HG03060 (cell line): ENCODE data around the gene SCRN3.
"Not testable (repeated sequence)": the region's sequence is repeated elsewhere in the genome, so short reads cannot be mapped to it uniquely, and the experiment has no call there.

ENCODE experiments used
- ATAC-seq: cut with Tn5 transposase; IDR thresholded peaks from one replicate; pipeline ENCODE4 v1.9.1; 2021; ENCODE audit warnings: low read depth, moderate number of reproducible peaks; ENCODE audit not compliant: unreplicated experiment

The SCRN3 gene, protein sequence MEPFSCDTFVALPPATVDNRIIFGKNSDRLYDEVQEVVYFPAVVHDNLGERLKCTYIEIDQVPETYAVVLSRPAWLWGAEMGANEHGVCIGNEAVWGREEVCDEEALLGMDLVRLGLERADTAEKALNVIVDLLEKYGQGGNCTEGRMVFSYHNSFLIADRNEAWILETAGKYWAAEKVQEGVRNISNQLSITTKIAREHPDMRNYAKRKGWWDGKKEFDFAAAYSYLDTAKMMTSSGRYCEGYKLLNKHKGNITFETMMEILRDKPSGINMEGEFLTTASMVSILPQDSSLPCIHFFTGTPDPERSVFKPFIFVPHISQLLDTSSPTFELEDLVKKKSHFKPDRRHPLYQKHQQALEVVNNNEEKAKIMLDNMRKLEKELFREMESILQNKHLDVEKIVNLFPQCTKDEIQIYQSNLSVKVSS

DNA sequence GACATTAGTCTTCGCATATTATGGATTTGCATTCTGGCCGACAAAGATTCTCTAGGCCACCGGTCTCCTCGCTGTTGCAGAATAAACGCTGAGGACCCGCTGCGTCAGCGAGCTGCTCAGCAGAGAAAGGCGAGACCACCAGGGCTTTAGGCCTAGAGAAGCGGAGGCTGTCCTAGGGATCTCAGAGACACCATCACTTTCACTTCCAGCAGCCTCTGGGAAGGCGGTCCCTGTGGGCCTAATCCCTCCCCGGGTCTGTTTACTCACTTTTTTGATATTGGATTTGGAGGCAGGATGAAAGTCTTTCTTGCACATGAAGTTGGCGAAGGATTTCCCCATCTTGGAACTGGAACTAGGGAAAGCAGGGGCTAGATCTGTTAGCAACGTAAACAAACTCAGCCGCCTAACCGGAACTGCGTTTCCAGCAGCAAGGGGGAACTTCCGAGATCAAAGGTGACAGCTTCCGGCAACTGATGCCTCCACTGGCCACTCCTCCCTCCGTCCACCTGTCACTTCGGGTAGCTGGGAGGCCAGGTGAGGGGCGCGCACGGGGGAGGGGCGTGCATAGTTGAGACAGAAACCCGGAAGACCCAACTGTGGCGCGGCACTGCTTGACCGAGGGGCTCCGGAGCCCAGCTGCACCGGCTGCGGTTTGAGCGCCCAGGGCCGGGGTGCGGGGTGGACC lies at the start of gene SCRN3:
SCRN3 (plus strand) TSS at position 447 of the 685 bp plus-strand sequence. CDS start 2,554 bp downstream, outside the sequence.
- peak; percentile 86 for ATAC-seq

DNA sequence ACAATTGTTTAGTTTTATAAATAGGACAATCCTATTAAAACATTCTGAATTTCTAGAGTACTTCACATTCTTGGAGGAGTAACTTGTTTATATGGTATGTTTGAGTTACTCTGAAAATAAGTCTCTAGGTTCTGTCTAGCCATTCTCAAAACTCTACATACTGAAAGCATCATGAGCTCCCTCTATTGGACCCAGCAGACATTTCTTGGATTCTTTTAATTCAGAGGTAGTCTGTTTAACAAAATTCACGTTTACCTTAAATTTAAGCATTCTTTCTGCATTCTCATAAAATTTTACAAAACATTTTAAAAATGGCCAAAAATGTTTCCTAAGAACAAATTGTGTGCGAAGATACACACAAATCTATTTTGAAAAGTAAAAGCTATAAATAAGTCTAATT lies 45.5 kb upstream of the SCRN3 start:
- no peak for ATAC-seq

DNA sequence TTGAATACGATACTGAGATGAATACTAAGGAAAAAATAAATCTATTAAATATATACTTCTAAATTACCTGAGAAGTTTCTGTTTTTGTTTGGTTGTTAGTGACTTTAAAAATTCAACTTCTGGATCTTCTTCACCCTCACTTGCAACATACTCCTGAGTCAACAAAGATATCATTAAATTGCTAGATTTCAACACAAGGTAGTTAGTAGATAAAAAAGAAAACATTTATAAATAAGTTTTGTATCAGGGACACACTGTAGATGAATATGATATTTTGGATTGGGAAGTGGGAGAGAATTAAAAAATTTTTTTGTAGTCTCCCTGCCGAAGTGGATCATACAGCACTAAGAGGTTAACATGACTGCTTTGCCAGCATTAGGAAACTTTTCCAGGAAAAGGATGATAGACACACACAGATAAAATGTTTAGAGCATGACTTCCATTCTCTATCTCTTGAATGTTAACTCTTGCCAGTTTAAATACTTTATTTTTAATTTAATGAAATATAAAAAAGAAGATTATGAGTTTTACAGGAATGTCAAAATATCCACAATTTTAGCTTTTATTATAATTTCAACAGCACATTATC lies 44.8 kb upstream of the SCRN3 start:
- ATAC-seq = no peak

DNA sequence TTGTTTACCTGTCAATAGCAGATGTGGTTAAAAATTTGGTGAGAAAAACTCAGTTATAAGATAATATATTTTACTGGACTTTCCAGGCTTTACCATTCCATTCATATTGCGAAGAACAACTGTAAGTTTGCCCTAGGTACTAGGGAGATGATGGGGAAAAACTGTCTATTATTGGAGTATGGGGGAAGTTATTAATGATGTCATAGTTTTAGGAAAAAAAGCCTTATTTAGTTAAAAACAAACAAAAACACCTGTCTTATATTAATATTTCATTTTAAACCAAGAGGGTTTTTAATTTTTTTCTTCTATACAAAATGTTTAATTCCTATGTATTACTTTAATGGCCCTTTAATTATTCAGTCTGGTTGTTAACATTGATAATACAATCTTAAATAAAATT lies 42.5 kb upstream of the SCRN3 start:
- no peak for ATAC-seq

DNA sequence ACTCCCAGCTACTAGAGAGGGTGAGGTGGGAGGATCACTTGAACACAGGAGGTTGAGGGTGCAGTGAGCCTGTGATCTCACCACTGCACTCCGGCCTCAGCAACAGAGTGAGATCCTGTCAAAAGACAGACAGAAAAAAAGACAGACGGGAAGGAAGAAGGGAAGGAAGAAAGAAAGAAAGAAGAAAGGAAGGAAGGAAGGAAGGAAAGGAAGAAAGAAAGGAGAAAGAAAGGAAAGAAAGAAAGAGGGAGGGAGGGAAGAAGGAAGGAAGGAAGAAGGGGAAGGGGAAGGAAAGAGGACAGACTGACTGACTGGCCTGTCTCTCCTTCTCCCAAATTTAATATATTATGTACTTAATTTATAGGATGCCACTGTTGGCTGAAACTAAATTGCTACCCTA lies 39.2 kb upstream of the SCRN3 start:
- no peak for ATAC-seq

DNA sequence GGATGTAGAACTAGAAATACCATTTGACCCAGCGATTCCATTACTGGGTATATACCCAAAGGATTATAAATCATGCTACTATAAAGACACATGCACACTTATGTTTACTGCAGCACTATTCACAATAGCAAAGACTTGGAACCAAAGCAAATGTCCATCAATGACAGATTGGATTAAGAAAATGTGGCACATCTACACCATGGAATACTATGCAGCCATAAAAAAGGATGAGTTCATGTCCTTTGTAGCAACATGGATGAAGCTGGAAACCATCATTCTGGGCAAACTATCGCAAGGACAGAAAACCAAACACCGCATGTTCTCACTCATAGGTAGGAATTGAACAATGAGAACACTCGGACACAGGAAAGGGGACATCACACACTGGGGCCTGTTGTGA lies 35.9 kb upstream of the SCRN3 start:
- ATAC-seq = not testable (repeated sequence)

DNA sequence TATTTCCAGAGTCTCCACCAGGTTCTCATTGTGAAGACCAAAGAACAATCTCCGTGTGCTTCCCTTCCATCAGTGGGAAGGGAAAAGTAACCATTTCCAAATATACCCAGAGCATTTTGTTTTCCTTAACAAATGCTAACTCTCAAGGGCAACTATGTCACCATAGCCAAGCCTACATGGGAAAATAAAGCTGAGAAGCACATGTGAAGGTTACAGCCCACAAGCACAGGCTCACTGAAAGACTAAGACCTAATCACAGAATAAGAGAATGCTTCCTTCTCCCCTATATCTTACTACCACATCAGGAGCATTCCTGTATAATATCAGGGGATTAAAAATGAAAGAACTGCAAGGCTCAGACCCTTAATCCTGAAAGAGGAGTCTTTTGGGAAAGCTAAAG lies 32.6 kb upstream of the SCRN3 start:
- no peak for ATAC-seq

DNA sequence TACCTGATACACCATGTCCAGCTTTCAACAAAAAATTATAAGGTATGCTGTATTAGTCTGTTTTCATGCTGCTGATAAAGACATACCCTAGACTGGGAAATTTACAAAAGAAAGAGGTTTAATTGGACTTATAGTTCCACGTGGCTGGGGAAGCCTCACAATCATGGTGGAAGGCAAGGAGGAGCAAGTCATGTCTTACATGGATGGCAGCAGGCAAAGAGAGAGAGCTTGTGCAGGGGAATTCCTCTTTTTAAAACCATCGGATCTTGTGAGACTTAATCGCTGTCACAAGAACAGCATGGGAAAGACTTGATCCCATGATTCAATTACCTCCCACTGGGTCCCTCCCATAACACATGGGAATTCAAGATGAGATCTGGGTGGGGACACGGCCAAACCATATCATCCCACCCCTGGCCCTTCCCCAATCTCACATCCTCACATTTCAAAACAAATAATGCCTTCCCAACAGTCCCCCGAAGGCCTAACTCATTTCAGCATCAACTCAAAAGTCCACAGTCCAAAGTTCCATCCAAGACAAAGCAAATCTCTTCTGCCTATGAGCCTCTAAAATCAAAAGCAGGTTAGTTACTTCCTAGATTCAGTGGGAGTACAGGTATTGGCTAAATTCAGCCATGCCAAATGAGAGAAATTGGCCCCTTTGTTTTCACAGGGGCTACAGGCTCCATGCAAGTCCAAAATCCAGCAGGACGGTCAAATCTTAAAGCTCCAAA lies 31.9 kb upstream of the SCRN3 start:
- ATAC-seq = not testable (repeated sequence)

DNA sequence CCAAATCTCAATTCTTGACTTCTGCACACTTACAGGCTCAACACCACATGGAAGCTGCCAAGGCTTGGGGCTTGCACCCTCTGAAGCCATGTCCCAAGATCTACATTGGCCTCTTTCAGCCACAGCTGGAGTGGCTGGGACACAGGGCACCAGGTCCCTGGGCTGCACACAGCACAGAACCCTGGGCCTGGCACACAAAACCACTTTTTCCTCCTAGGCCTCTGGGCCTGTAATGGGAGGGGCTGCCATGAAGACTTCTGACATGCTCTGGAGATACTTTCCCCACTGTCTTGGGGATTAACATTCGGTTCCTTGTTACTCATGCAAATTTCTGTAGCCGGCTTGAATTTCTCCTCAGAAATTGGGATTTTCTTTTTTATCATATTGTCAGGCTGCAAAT lies 30.9 kb upstream of the SCRN3 start:
- ATAC-seq = no peak

DNA sequence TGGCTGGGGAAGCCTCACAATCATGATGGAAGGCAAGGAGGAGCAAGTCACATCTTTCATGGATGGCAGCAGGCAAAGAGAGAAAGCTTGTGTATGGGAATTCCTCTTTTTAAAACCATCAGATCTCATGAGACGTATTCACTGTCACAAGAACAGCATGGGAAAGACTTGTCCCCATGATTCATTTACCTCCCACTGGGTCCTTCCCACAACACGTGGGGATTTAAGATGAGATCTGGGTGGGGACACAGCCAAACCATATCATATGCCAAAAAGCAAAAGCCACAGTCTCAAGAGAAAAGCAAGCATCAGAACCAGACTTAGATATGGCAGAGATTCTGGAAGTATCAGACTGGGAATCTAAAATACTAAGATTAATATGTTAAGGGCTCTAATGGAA lies 30.0 kb upstream of the SCRN3 start:
- no peak for ATAC-seq

DNA sequence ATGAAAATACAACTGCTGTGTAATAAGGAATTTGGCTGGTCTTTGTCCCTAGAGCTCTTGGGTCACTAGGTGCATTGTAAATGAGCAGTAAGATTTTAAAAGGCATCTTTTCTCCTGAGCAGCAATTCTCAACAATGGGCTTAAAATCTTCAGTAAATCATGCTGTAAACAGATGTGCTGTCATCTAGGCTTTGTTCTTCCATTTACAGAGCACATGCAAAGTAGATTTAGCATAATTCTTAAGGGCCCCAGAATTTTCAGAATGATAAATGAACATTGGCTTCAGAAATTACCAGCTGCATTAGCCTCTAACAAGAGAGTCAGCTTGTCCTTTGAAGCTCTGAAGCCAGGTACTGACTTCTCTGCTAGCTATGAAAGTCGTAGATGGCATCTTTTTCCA lies 26.8 kb upstream of the SCRN3 start:
- no peak for ATAC-seq

DNA sequence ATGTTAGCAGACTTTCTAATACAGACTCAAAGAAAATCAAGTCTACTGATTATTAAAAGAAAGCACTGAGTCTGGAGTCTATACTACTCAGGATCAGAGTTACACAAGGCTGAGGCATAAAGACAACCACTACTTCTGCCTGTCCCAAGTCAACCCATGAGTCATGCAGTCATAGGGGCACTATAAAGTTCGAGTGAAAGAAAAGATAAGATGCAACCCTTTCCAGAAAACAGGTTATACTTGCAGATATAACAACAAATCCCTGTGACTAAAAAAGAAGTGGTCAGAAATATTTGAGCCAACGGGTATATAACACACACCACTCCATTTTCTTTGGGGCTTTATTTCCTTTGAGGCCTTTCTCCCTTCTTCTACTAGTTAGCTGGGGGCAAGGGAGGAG lies 18.6 kb upstream of the SCRN3 start:
- ATAC-seq = no peak

DNA sequence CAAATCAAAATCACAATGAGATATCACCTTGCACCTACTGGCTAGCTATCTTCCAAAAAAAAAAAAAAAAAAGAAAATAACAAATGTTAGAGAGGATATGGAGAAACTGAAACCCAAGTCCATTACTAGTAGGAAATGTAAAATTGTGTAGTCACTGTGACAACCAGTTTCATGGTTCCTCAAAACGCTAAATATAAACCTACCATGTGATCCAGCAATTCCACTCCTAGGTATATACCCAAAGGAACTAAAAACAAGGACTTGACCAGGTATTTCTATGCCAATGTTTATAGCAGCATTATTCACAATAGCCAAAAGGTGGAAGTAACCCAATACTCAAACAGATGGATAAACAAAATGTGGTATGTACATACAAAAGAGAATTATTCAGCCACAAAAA lies 11.7 kb upstream of the SCRN3 start:
- ATAC-seq = no peak

DNA sequence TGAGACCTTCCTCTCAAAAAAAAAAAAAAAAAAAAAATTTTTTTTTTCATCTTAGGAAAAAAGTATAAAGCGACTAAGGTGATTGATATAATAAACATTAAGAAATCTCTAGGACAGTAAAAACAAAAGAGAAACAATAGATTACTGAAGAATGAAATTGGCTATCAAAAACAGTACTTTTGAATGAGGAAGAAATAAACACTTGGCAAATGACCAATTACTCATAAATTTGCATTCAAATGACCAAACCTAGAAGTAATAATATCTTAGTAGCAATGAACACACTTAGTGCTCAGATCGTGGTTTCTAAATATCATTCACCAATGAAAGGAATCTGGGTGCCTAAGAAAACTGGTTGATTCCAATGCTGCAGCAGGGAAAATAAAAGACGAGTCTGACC lies 10.3 kb upstream of the SCRN3 start:
- ATAC-seq = no peak

DNA sequence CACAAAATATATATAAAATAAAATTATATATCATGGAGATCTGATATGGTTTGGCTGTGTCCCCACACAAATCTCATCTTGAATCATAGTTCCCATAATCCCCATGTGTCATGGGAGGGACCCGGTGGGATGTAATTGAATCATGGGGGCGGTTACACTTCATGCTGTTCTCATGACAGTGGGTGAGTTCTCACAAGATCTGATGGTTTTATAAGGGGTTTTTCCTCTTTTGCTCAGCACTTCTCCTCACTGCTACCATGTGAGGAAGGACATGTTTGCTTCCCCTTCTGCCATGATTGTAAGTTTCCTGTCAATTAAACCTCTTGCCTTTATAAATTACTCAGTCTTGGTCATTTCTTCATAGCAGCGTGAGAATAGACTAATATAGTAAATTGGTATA lies 6.8 kb upstream of the SCRN3 start:
- ATAC-seq = not testable (repeated sequence)

DNA sequence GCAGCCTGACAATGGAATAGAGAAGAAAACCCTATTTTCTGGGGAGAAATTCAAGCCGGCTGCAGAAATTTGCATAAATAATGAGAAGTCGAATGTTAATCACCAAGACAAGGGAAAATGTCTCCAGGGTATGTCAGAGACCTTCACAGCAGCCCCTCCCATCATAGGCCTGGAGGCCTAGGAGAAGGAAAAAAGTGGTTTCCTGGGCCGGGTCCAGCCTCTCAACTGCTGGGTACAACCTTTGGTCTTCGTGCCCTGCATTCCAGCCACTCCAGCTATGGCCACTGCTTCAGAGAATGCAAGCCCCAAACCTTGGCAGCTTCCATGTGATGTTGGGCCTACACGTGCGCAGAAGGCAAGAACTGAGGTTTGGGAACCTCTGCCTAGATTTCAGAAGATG lies 6.0 kb upstream of the SCRN3 start:
- ATAC-seq = no peak

DNA sequence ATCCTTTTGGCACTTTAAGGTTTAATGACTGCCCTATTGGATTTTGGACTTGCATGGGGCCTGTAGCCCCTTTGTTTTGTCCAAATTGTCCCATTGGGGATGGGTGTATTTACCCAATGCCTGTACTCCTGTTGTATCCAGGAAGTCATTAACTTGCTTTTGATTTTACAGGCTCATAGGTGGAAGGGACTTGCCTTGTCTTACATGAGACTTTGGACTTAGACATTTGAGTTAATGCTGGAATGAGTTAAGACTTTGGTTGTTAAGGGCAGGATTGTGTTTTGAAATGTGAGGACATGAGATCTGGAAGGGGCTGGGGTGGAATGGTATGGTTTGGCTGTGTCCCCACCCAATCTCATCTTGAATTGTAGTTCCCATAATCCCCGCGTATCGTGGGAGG lies 5.2 kb upstream of the SCRN3 start:
- ATAC-seq = not testable (repeated sequence)

DNA sequence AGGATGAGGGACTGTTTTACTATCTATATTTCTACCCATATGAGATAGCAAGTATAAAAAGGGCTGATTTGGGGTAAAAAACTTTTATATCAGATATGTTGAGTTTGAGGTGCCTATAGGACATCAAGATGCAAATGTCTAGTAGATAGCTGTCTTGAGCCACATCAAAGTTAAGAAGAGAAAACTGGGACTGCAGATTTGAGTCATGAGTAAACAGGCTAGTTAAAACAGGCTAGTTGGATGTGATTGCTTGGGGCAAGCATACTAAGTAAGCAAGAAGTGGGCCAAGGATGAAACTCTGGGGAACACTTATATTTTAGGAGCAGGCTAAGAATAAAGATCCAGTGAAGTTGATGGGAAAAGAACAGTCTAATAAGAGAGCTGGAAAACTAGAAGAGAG lies 2.8 kb upstream of the SCRN3 start:
- ATAC-seq = no peak

DNA sequence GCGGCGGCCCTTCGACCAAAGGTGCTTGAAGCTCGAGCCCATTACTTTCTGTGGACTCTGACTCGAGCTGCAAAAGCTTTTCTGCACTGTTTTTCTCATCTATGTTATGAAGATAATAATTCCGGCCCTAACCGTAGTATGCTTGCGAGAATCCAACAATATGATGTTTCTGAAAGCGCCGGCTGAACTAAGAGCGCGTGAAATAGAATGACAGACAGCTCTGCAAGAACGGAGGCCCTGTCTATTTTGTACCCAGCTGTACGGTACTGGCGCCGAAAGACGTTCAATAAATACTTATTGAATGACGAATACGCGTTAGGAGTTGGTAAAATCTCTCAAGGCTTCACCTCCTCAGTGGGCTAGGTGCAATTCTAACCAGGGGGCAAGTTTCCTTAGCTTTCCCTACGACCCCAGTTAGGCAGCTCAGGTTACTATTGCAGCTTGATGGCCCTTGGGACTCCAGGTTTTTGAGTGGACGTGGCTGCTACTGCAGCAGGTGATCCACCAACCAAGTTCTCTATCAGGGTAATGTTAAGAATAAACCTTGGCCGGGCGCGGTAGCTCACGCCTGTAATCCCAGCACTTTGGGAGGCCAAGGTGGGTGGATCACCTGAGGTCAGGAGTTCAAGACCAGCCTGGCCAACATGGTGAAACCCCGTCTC lies 570 bp downstream of the SCRN3 start:
- ATAC-seq = peak; percentile 25

DNA sequence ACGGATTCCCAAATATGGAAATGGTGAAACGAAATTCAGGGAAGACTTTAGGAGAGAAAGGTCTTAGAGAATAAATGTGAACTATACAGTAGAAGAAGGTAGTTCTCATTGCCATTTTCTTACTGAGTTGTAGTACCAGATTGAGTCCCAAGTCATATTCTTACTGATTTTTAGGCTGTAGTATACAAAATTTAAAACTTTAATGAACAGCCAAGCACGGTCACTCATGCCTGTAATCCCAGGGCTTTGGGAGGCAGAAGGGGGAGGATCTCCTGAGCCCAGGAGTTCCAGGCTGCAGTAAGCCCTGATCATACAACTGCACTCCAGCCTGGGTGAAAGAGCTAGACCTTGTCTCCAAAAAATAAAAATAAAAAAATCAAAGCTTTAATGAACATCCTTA lies 2.2 kb downstream of the SCRN3 start:
- ATAC-seq = no peak

DNA sequence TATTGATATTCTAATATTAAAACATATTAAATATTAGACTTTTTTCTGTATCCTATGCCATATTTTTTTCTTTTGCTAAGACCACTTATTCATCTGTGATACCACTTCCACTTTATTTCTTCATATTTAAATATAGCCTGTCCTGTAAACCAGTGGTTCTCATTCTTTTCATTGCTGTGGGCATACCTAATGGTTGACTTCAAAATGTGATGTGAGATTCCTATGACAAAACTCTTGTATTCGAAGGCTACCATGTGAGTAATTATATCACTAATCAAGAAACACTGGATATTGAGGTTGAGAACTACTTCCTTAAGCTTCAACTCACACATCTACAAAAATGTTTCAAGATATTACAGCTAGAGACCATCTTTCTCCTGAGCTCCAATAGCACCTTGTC lies 3.6 kb downstream of the SCRN3 start:
- ATAC-seq = no peak
